ENCODE data around the gene DLK2.

The DLK2 gene

DNA sequence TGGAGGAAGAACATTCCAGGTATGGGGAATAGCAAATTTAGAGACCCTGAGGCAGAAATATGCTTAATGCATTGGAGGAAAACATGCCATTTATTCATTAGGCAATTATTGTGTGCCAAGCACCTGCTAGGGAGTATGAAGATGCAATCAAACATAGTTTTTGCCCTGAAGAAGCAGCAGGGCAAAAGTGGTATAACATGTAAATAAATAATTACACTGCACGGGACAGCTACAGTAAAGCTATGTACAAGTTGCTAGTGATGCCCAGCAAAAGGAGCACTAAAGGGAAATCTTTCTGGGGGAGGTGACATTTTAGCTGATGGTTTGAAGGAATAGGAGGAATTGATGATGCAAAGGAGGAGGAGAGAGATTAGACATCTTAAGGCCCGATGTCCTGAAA, 21.4 kb upstream of the DLK2 start:
- TF ChIP-seq, protein P1, sequence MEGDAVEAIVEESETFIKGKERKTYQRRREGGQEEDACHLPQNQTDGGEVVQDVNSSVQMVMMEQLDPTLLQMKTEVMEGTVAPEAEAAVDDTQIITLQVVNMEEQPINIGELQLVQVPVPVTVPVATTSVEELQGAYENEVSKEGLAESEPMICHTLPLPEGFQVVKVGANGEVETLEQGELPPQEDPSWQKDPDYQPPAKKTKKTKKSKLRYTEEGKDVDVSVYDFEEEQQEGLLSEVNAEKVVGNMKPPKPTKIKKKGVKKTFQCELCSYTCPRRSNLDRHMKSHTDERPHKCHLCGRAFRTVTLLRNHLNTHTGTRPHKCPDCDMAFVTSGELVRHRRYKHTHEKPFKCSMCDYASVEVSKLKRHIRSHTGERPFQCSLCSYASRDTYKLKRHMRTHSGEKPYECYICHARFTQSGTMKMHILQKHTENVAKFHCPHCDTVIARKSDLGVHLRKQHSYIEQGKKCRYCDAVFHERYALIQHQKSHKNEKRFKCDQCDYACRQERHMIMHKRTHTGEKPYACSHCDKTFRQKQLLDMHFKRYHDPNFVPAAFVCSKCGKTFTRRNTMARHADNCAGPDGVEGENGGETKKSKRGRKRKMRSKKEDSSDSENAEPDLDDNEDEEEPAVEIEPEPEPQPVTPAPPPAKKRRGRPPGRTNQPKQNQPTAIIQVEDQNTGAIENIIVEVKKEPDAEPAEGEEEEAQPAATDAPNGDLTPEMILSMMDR (IDR thresholded peaks at IDR 0.05; ENCODE audit: control extremely low read depth, extremely low read depth, low read depth, missing control alignments), result no peak
- ChIA-PET POLR2A (interaction anchor here (0.6 kb wide), 2 partner anchors 30 to 33 kb away, joined by 3 read pairs; partner anchors contain the start of gene LRRC73), CTCF (interaction anchor here (1.2 to 4.0 kb wide), 3 partner anchors 13 to 30 kb away, joined by 3 to 21 read pairs (median 4); no protein-coding TSS in a partner anchor)
- no peak for DNase-seq (ENCODE audit: extremely low spot score)

DNA sequence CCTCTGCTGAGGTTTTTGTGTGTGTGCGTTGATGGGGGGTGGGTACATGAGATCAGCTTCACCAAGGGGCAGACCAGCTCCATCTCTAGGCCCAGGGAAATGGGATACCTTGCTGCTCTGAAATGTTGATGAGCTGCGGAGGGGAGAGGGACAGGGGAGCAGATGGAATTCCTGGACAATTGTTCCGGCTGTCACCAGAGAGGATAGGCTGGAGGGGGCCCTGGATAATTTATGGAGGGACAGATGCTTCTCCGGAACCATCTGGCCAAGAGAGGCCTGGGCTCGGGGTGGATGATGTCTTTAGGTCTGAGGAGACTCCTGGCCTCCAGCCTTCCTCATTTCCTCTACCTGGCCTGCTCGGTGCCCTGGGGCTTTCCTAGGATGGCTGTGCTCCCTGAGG, 20.2 kb upstream of the DLK2 start:
- ChIA-PET CTCF (interaction anchor here (4.0 kb wide), 1 partner anchor 31 kb away, joined by 21 read pairs; no protein-coding TSS in a partner anchor), POLR2A (no interaction called here)
- no peak for DNase-seq (ENCODE audit: extremely low spot score)
- TF ChIP-seq, protein P1 (IDR thresholded peaks at IDR 0.05; ENCODE audit: control extremely low read depth, extremely low read depth, low read depth, missing control alignments), result no peak

DNA sequence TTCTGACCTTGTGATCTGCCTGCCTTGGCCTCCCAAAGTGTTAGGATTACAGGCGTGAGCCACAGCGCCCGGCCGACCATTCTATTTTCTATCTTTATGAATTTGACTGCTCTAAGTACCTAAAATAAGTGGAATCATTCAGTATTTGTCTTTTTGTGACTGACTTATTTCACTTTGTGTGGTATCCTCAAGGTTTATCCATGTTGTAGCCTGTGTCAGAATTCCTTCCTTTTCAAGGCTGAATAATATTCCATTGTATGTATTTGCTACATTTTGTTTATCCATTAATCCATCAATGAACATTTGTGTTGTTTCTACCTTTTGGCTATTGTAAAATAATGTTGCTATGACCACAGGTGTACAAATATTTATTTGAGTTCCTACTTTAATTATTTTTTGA, 17.2 kb upstream of the DLK2 start:
- POLR2A ChIA-PET, result no interaction called here
- DNase-seq (ENCODE audit: extremely low spot score), result no peak
- TF ChIP-seq, protein P1 (IDR thresholded peaks at IDR 0.05; ENCODE audit: control extremely low read depth, extremely low read depth, low read depth, missing control alignments), result no peak
- CTCF ChIA-PET, result interaction anchor here (1.3 to 2.0 kb wide), 4 partner anchors 19 to 208 kb away, joined by 3 to 15 read pairs (median 4); no protein-coding TSS in a partner anchor

DNA sequence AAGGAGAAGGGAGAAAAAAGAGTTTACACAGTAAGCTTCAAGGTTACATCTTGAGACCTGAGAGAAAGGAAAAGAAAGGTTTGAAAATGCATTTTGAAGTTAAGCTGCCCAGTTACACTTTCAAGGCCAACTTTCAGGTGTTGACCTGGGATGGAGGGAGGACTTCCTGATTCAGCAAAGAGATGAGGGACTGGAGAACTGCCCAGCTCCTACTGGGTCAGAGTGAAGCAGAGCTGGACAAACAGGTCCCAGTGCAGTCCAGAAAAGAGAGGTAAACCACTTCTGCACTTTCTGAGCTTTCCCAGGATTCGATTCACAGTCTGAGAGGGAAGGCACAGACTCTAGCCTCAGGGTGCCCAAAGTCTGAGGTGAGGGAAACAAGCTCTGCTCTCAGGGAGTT, 16.1 kb upstream of the DLK2 start:
- TF ChIP-seq, protein P1 (IDR thresholded peaks at IDR 0.05; ENCODE audit: control extremely low read depth, extremely low read depth, low read depth, missing control alignments), result no peak
- no peak for DNase-seq (ENCODE audit: extremely low spot score)
- CTCF ChIA-PET, result interaction anchor here (0.7 to 2.7 kb wide), 9 partner anchors 9 to 242 kb away, joined by 3 to 15 read pairs (median 3); partner anchors contain the start of gene DNPH1
- POLR2A ChIA-PET, result no interaction called here

DNA sequence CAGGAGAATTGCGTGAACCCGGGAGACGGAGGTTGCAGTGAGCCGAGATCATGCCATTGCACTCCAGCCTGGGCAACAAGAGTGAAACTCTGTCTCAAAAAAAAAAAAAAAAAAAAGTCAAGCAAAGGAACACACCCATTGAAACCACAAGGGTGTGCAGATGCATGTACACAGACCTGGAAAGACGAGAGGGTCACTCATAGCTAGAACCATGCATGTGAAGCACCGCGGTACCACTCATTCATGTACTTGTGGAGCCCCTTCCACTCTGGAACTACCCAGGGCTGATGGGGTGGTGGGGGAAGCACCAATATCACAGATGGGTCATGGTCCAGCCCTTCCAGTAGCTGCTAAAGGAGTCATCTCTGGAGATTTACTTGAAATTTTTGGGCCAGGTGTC, 14.6 kb upstream of the DLK2 start:
- CTCF ChIA-PET, result interaction anchor here (1.0 to 2.7 kb wide), 2 partner anchors 10 to 19 kb away, joined by 3 to 11 read pairs; no protein-coding TSS in a partner anchor
- TF ChIP-seq, protein P1 (IDR thresholded peaks at IDR 0.05; ENCODE audit: control extremely low read depth, extremely low read depth, low read depth, missing control alignments), result no peak
- DNase-seq (ENCODE audit: extremely low spot score), result no peak
- POLR2A ChIA-PET, result interaction anchor here (0.7 kb wide), 3 partner anchors 28 to 155 kb away, joined by 4 to 5 read pairs (median 4); no protein-coding TSS in a partner anchor

DNA sequence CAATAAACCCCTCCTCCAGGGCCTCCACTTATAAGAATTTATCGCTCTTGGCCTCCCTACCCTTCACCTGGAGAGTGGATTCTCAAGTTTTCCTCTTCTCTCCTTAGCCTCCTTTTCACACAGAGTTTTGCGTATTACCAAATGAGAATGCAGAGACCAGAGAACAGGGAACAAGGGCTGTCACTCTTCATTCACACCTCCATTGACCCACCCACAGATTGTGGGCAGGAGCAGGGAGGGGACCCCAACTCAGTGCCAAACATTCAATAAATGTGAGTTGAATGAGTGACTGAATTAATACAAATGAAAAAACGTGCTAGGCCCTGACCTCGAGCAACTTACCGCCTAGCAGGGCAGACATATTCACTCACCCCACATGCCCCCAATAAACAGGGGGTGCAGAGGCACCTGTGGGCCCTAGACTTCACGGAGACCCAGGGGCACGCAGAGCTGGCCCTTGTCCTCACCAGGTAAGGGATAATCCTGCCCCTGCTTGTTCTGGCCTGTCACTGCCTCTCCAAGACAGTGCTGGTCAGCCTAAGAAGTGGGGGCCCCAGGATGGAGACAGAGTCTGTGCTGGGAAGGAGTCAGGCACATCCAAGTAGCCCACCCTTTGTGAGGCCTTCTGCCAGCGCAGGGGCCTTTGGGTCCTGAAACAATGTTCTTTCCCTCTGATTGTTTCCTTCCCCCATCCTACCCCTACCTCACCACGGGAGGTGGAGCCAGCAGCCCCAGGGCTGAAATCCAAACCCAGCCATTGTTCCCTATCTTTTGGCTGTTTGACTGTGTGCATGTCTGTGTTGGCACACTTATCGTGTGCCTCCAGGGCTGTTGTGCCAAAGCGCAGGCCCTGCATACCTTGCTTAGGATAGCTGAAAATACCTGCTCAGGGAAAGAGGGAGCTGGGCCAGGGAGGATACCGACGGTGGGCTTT, 13.7 kb upstream of the DLK2 start:
- TF ChIP-seq, protein P1 (IDR thresholded peaks at IDR 0.05; ENCODE audit: control extremely low read depth, extremely low read depth, low read depth, missing control alignments), result no peak
- CTCF ChIA-PET, result interaction anchor here (1.0 to 2.7 kb wide), 3 partner anchors 11 to 240 kb away, joined by 3 to 11 read pairs (median 3); partner anchors contain the start of gene DNPH1
- DNase-seq (ENCODE audit: extremely low spot score), result no peak
- POLR2A ChIA-PET, result no interaction called here

Data from GM10248 (cell line).